CD14-positive monocyte (primary cell): ENCODE measurements around the gene NR6A1. TPM values are rescaled to one million over a fixed set of nuclear protein-coding genes. Genes with fewer than 3 reads are reported as not detected.

Experiments used
- DNase-seq, 3 donors: peaks; one replicate each; pipeline ENCODE4 v3.0.0-alpha.2; 2011 to 2022
- H2AFZ ChIP-seq: 2 replicates; pipeline ENCODE4 v1.6.0; 2012; ENCODE audit warnings: mild to moderate bottlenecking, low read depth, low read length, inconsistent platforms; ENCODE audit not compliant: insufficient read depth, poor library complexity, severe bottlenecking
- H3K27ac ChIP-seq, 2 donors: 1 replicate in 1 of 2; 2 replicates in 1 of 2; pipeline ENCODE4 v1.5.1; 2012 to 2013; ENCODE audit warnings: low read length in 2 of 2, control low read depth in 1 of 2, inconsistent platforms in 1 of 2, low read depth in 1 of 2, mild to moderate bottlenecking in 1 of 2
- H3K27me3 ChIP-seq, 2 donors: one replicate each; pipeline versions ENCODE4 v1.6.0 to v1.6.1; 2011 to 2013; ENCODE audit warnings: low read length in 2 of 2; ENCODE audit not compliant: control insufficient read depth in 2 of 2, insufficient read depth in 2 of 2
- H3K36me3 ChIP-seq, 2 donors: replicated peaks in 1 of 2; 1 replicate in 1 of 2; 2 replicates in 1 of 2; pipeline versions ENCODE4 v1.5.1 to v1.6.1; 2012 to 2013; ENCODE audit warnings: low read length in 2 of 2, control low read depth in 1 of 2, inconsistent platforms in 1 of 2, mild to moderate bottlenecking in 1 of 2; ENCODE audit not compliant: insufficient read depth in 2 of 2, control insufficient read depth in 1 of 2
- H3K4me1 ChIP-seq, 2 donors: 1 replicate in 1 of 2; 2 replicates in 1 of 2; pipeline versions ENCODE4 v1.5.1 to v1.6.1; 2012 to 2013; ENCODE audit warnings: low read length in 2 of 2, control low read depth in 1 of 2, inconsistent platforms in 1 of 2, mild to moderate bottlenecking in 1 of 2, moderate library complexity in 1 of 2; ENCODE audit not compliant: insufficient read depth in 2 of 2, control insufficient read depth in 1 of 2
- H3K4me2 ChIP-seq: replicated peaks from 2 replicates; pipeline ENCODE3; 2012; ENCODE audit warnings: low read length, moderate library complexity, mild to moderate bottlenecking; ENCODE audit not compliant: poor library complexity, severe bottlenecking; ENCODE audit errors: extremely low read depth
- H3K4me3 ChIP-seq, 3 experiments: fragments of 200-600 bp in 1 of 3; sonication (generic) in 1 of 3; replicated peaks in 1 of 3; 1 replicate in 2 of 3; 2 replicates in 1 of 3; pipeline ENCODE4 v1.5.1; 2011 to 2013; ENCODE audit warnings: low read length in 3 of 3, mild to moderate bottlenecking in 3 of 3, control low read depth in 2 of 3, low read depth in 2 of 3, inconsistent platforms in 1 of 3, moderate library complexity in 1 of 3
- H3K79me2 ChIP-seq: 2 replicates; pipeline ENCODE4 v1.6.0; 2012; ENCODE audit warnings: mild to moderate bottlenecking, control low read depth, inconsistent platforms, low read length, moderate library complexity; ENCODE audit not compliant: insufficient read depth
- H3K9ac ChIP-seq: 2 replicates; pipeline ENCODE4 v1.6.0; 2017; ENCODE audit warnings: low read length, mild to moderate bottlenecking; ENCODE audit not compliant: insufficient read depth, poor library complexity, severe bottlenecking
- H3K9me3 ChIP-seq, 2 donors: replicated peaks in 1 of 2; 1 replicate in 1 of 2; 2 replicates in 1 of 2; pipeline versions ENCODE4 v1.5.1 to v1.6.1; 2012 to 2013; ENCODE audit warnings: low read length in 2 of 2, control low read depth in 1 of 2; ENCODE audit not compliant: control insufficient read depth in 1 of 2, insufficient read depth in 1 of 2
- H4K20me1 ChIP-seq: 2 replicates; pipeline ENCODE4 v1.6.0; 2012; ENCODE audit warnings: mild to moderate bottlenecking, low read length, control low read depth, moderate library complexity; ENCODE audit not compliant: insufficient read depth
- H3K27ac Mint-ChIP-seq, 7 donors: one replicate each; pipeline ENCODE4 v1.8.0; 2020; ENCODE audit warnings: mild to moderate bottlenecking in 7 of 7, mixed read lengths in 7 of 7, moderate library complexity in 6 of 7, inconsistent platforms in 2 of 7
- H3K27me3 Mint-ChIP-seq, 3 donors: one replicate each; pipeline ENCODE4 v1.8.0; 2021 to 2022; ENCODE audit warnings: low read depth in 3 of 3, mild to moderate bottlenecking in 3 of 3, mixed read lengths in 3 of 3, moderate library complexity in 3 of 3, inconsistent platforms in 1 of 3
- H3K36me3 Mint-ChIP-seq, 2 donors: one replicate each; pipeline ENCODE4 v1.8.0; 2020; ENCODE audit warnings: mixed read lengths in 2 of 2, inconsistent platforms in 1 of 2, mild to moderate bottlenecking in 1 of 2
- H3K4me1 Mint-ChIP-seq: one replicate; pipeline ENCODE4 v1.8.0; 2020; ENCODE audit warnings: mild to moderate bottlenecking, mixed read lengths
- H3K4me3 Mint-ChIP-seq, 2 donors: one replicate each; pipeline ENCODE4 v1.8.0; 2020; ENCODE audit warnings: mild to moderate bottlenecking in 2 of 2, mixed read lengths in 2 of 2, moderate library complexity in 1 of 2
- H3K9me3 Mint-ChIP-seq, 7 donors: one replicate each; pipeline ENCODE4 v1.8.0; 2020 to 2022; ENCODE audit warnings: mixed read lengths in 7 of 7, mild to moderate bottlenecking in 6 of 7, moderate library complexity in 6 of 7, inconsistent platforms in 2 of 7
- CTCF ChIP-seq: fragments of 200-600 bp; IDR thresholded peaks from one replicate; pipeline ENCODE4 v1.8.0; 2022; ENCODE audit warnings: antibody characterized with exemption, mild to moderate bottlenecking
- WGBS: methylation state at CpG from one replicate; pipeline ENCODE4 v1.1.5; 2013; ENCODE audit warnings: missing lambda C conversion rate; ENCODE audit not compliant: insufficient coverage; 5-methylcytosine and 5-hydroxymethylcytosine counted together
- intact Hi-C, 2 donors: fragments of 100-400 bp; cut with micrococcal nuclease; formaldehyde crosslinking; loops; one replicate each; pipeline versions ENCODE4 v1.15.0 to v1.15.1; 2023
- polyA plus RNA-seq, 3 donors: library from polyadenylated mRNA; depleted of rRNA in 1 of 3; unstranded in 2 of 3; stranded (reverse) in 1 of 3; fragments of 300-500 nt in 2 of 3; fragments of >200 nt in 1 of 3; fragmentation: Illumina TruSeq in 2 of 3; gene quantifications; 1 replicate in 2 of 3; 2 replicates in 1 of 3; pipeline ENCODE4 v1.2.3, GENCODE V29; 2012 to 2021

The NR6A1 gene
- polyA plus RNA-seq, 3 donors: 0.15 to 2.9 (median 0.28) TPM

- H3K27me3 Mint-ChIP-seq: peaks cover 7 to 29% (median 10%) of the 10 kb centered on the region in 3 donors
- H3K9me3 Mint-ChIP-seq: no peaks in the 10 kb centered on the region
- no peaks in the 10 kb centered on the region for H3K4me1 Mint-ChIP-seq
- Histone ChIP-seq H3K79me2 (no peaks in the 10 kb centered on the region), H3K36me3 (no peaks in the 10 kb centered on the region), H2AFZ (no peak overlapping the region), H3K4me3 (no peak overlapping the region), H4K20me1 (no peaks in the 10 kb centered on the region), H3K27me3 (peaks cover 0 to 13% of the 10 kb centered on the region in 2 donors), H3K4me2 (no peak overlapping the region), H3K9ac (no peak overlapping the region), H3K27ac (no peak overlapping the region), H3K4me1 (peaks cover 0 to 3% of the 10 kb centered on the region in 2 donors), H3K9me3 (no peaks in the 10 kb centered on the region)
- no peak overlapping the region for H3K4me3 Mint-ChIP-seq
- intact Hi-C loops: no loop called here
- DNase-seq: no peak
- no peaks in the 10 kb centered on the region for H3K36me3 Mint-ChIP-seq
- TF ChIP-seq CTCF: no peak
- no peak overlapping the region for H3K27ac Mint-ChIP-seq
- 82% methylated on average over 12 of the region's 15 CpGs for WGBS
Observed at GRCh38 chr9:124485936-124486335, 285.2 kb downstream of the NR6A1 start.

GRCh38 chr9:124485201-124485600 lies 285.9 kb downstream of the NR6A1 start:
- intact Hi-C loops: no loop called here
- 92% methylated on average over 12 of the region's 13 CpGs for WGBS
- Histone ChIP-seq H4K20me1 (no peaks in the 10 kb centered on the region), H3K27ac (no peak overlapping the region), H3K4me1 (peaks cover 6 to 10% of the 10 kb centered on the region in 2 donors), H3K9me3 (no peaks in the 10 kb centered on the region), H3K27me3 (peaks cover 0 to 13% of the 10 kb centered on the region in 2 donors), H3K79me2 (no peaks in the 10 kb centered on the region), H3K9ac (no peak overlapping the region), H2AFZ (no peak overlapping the region), H3K4me2 (no peak overlapping the region), H3K36me3 (no peaks in the 10 kb centered on the region), H3K4me3 (no peak overlapping the region)
- Mint-ChIP-seq H3K27ac (no peak overlapping the region), H3K9me3 (no peaks in the 10 kb centered on the region), H3K4me3 (no peak overlapping the region), H3K36me3 (no peaks in the 10 kb centered on the region), H3K4me1 (peaks cover 5% of the 10 kb centered on the region), H3K27me3 (peaks cover 5 to 33% (median 10%) of the 10 kb centered on the region in 3 donors)
- no peak for TF ChIP-seq CTCF
- no peak for DNase-seq
